LNCaP clone FGC (cell line): Measurements from ENCODE around the gene FANCE.
A peak's percentile ranks its signal among the peaks of the same experiment; 100 is the strongest.

Experiments
- DNase-seq: peaks from one replicate; pipeline ENCODE4 v3.0.0-alpha.2; 2011; ENCODE audit warnings: low read depth
- H3K4me3 ChIP-seq: 2 replicates; pipeline ENCODE4 v1.5.1; 2011; ENCODE audit warnings: mild to moderate bottlenecking, low read depth, low read length, control low read depth
- CTCF ChIP-seq: IDR thresholded peaks from 2 replicates; pipeline ENCODE4 v1.5.1; 2012; ENCODE audit warnings: mild to moderate bottlenecking; ENCODE audit not compliant: control insufficient read depth, insufficient read depth; ENCODE audit errors: extremely low read depth

FANCE gene

GRCh38 chr6:35497571-35498421 is 45.7 kb downstream of the FANCE start:
- peak; percentile 33; the same call in 1 of the 2 replicates for TF ChIP-seq CTCF
- peak overlapping the region; percentile 60 for H3K4me3 ChIP-seq
- DNase-seq = no peak

- DNase-seq = no peak
- peak overlapping the region; percentile 60 for H3K4me3 ChIP-seq
- no peak for TF ChIP-seq CTCF
Observed at GRCh38 chr6:35498422-35499067, 46.4 kb downstream of the FANCE start.

- DNase-seq = no peak
- H3K4me3 ChIP-seq = no peak overlapping the region
- TF ChIP-seq CTCF = no peak
Observed at GRCh38 chr6:35499372-35499771, 47.2 kb downstream of the FANCE start.

GRCh38 chr6:35500782-35501181 is 48.6 kb downstream of the FANCE start:
- TF ChIP-seq CTCF = no peak
- DNase-seq = no peak
- no peak overlapping the region for H3K4me3 ChIP-seq

- H3K4me3 ChIP-seq = no peak overlapping the region
- DNase-seq = no peak
- TF ChIP-seq CTCF = no peak
Observed at GRCh38 chr6:35501784-35502183, 49.6 kb downstream of the FANCE start.

GRCh38 chr6:35503534-35503933 is 51.4 kb downstream of the FANCE start:
- TF ChIP-seq CTCF = no peak
- DNase-seq = no peak
- H3K4me3 ChIP-seq = no peak overlapping the region
